Fibroblast of lung (primary cell): Measurements from ENCODE around the gene L3MBTL2. TPM values are rescaled to one million over a fixed set of nuclear protein-coding genes. Genes with fewer than 3 reads are reported as not detected.

Experiments
- DNase-seq, 2 donors: peaks; one replicate each; pipeline versions ENCODE4 v3.0.0 to v3.0.0-alpha.2; 2010; ENCODE audit warnings: low read depth in 2 of 2
- H2AFZ ChIP-seq: 2 replicates; pipeline ENCODE4 v1.5.1; 2012; ENCODE audit warnings: low read length, control low read depth, inconsistent platforms
- H3K27ac ChIP-seq: 2 replicates; pipeline ENCODE4 v1.5.1; 2011; ENCODE audit warnings: low read length, control low read depth; ENCODE audit not compliant: insufficient read depth
- H3K27me3 ChIP-seq: 2 replicates; pipeline ENCODE4 v1.5.1; 2011; ENCODE audit warnings: mild to moderate bottlenecking, low read length; ENCODE audit not compliant: control insufficient read depth, insufficient read depth
- H3K36me3 ChIP-seq: 2 replicates; pipeline ENCODE4 v1.5.1; 2011; ENCODE audit warnings: low read length; ENCODE audit not compliant: control insufficient read depth, insufficient read depth
- H3K4me1 ChIP-seq: 2 replicates; pipeline ENCODE4 v1.5.1; 2011; ENCODE audit warnings: low read length; ENCODE audit not compliant: control insufficient read depth, insufficient read depth; ENCODE audit errors: extremely low read depth
- H3K4me2 ChIP-seq: 2 replicates; pipeline ENCODE4 v1.5.1; 2011; ENCODE audit warnings: low read length, control low read depth; ENCODE audit not compliant: insufficient read depth; ENCODE audit errors: extremely low read depth
- H3K4me3 ChIP-seq, 4 experiments: fragments of 200-600 bp in 1 of 4; sonication (generic) in 1 of 4; replicated peaks in 1 of 4; 2 replicates each; pipeline ENCODE4 v1.5.1; 2011 to 2016; ENCODE audit warnings: low read length in 4 of 4, low read depth in 3 of 4, mild to moderate bottlenecking in 3 of 4, control low read depth in 2 of 4, inconsistent platforms in 1 of 4, mixed read lengths in 1 of 4; ENCODE audit not compliant: insufficient read depth in 1 of 4; ENCODE audit errors: control extremely low read depth in 1 of 4
- H3K79me2 ChIP-seq: 2 replicates; pipeline ENCODE4 v1.5.1; 2012; ENCODE audit warnings: mild to moderate bottlenecking, low read length, inconsistent platforms; ENCODE audit not compliant: control insufficient read depth, insufficient read depth
- H3K9ac ChIP-seq: 2 replicates; pipeline ENCODE4 v1.5.1; 2011; ENCODE audit warnings: mild to moderate bottlenecking, low read length, control low read depth; ENCODE audit not compliant: insufficient read depth
- H3K9me3 ChIP-seq: 2 replicates; pipeline ENCODE4 v1.5.1; 2012; ENCODE audit warnings: low read depth, low read length; ENCODE audit not compliant: control insufficient read depth, insufficient read depth
- H4K20me1 ChIP-seq: 2 replicates; pipeline ENCODE4 v1.5.1; 2011; ENCODE audit warnings: low read length; ENCODE audit not compliant: control insufficient read depth, insufficient read depth; ENCODE audit errors: extremely low read depth
- CTCF ChIP-seq, 2 donors: IDR thresholded peaks in 1 of 2; conservative IDR thresholded peaks in 1 of 2; 1 replicate in 1 of 2; 2 replicates in 1 of 2; pipeline ENCODE4 v1.5.1; 2011 to 2012; ENCODE audit warnings: low read length in 2 of 2, control low read depth in 1 of 2, inconsistent platforms in 1 of 2, low read depth in 1 of 2, mild to moderate bottlenecking in 1 of 2
- EZH2 ChIP-seq: IDR thresholded peaks from 2 replicates; pipeline ENCODE4 v1.5.1; 2012; ENCODE audit warnings: low read length, control low read depth, mild to moderate bottlenecking; ENCODE audit errors: missing control alignments
- polyA plus RNA-seq, 2 donors: library from polyadenylated mRNA; depleted of rRNA in 1 of 2; stranded (reverse) in 1 of 2; unstranded in 1 of 2; fragments of >200 nt; gene quantifications; 2 replicates each; pipeline ENCODE4 v1.2.1, GENCODE V29; 2011 to 2012; ENCODE audit warnings: missing spikeins in 1 of 2
- total RNA-seq: library from RNA; depleted of rRNA; stranded (reverse); fragments of >200 nt; gene quantifications from 2 replicates; pipeline ENCODE4 v1.2.1, GENCODE V29; 2014

The L3MBTL2 gene
- total and polyA plus RNA-seq, 2 donors (not counting 1 experiment from before 2014, with no cell fraction given) = 16.0 to 19.3 TPM

- no peaks in the 10 kb centered on the region for H3K9me3 ChIP-seq
- no peaks in the 10 kb centered on the region for H4K20me1 ChIP-seq
- no peak for DNase-seq
- H3K4me3 ChIP-seq = no peak overlapping the region
- H3K9ac ChIP-seq = no peak overlapping the region
- H3K27me3 ChIP-seq = no peaks in the 10 kb centered on the region
- TF ChIP-seq CTCF (conservative IDR thresholded peaks at IDR 0.05 in 1 of 2, IDR thresholded peaks at IDR 0.05 in 1 of 2; ENCODE audit: low read depth in 1 of 2, low read length in 2 of 2) (no peak), EZH2 (no peak)
- H3K36me3 ChIP-seq = peaks cover 46% of the 10 kb centered on the region
- H3K4me1 ChIP-seq = no peaks in the 10 kb centered on the region
- H3K27ac ChIP-seq = no peak overlapping the region
- H3K4me2 ChIP-seq = no peak overlapping the region
- H3K79me2 ChIP-seq = no peaks in the 10 kb centered on the region
- no peak overlapping the region for H2AFZ ChIP-seq
Observed at GRCh38 chr22:41248314-41248713, 43.2 kb downstream of the L3MBTL2 start.

- TF ChIP-seq EZH2 (no peak), CTCF (conservative IDR thresholded peaks at IDR 0.05 in 1 of 2, IDR thresholded peaks at IDR 0.05 in 1 of 2; ENCODE audit: low read depth in 1 of 2, low read length in 2 of 2) (no peak)
Observed at GRCh38 chr22:41248758-41249157, 43.6 kb downstream of the L3MBTL2 start.

GRCh38 chr22:41249442-41249841 is 44.3 kb downstream of the L3MBTL2 start:
- H3K27ac ChIP-seq = no peak overlapping the region
- no peaks in the 10 kb centered on the region for H3K27me3 ChIP-seq
- no peak for DNase-seq
- no peak overlapping the region for H3K9ac ChIP-seq
- no peak overlapping the region for H2AFZ ChIP-seq
- peaks cover 50% of the 10 kb centered on the region for H3K36me3 ChIP-seq
- H4K20me1 ChIP-seq = no peaks in the 10 kb centered on the region
- no peaks in the 10 kb centered on the region for H3K9me3 ChIP-seq
- H3K4me1 ChIP-seq = no peaks in the 10 kb centered on the region
- H3K4me3 ChIP-seq = no peak overlapping the region
- TF ChIP-seq EZH2 (no peak), CTCF (conservative IDR thresholded peaks at IDR 0.05 in 1 of 2, IDR thresholded peaks at IDR 0.05 in 1 of 2; ENCODE audit: low read depth in 1 of 2, low read length in 2 of 2) (no peak)
- no peak overlapping the region for H3K4me2 ChIP-seq
- H3K79me2 ChIP-seq = no peaks in the 10 kb centered on the region

More at GRCh38 chr22:41248758-41249157, 43.6 kb downstream of the L3MBTL2 start:
- Histone ChIP-seq H4K20me1 (no peaks in the 10 kb centered on the region), H3K4me1 (no peaks in the 10 kb centered on the region), H3K79me2 (no peaks in the 10 kb centered on the region), H3K27ac (no peak overlapping the region), H3K9me3 (no peaks in the 10 kb centered on the region), H3K27me3 (no peaks in the 10 kb centered on the region), H3K9ac (no peak overlapping the region), H3K36me3 (peaks cover 46% of the 10 kb centered on the region), H3K4me3 (no peak overlapping the region), H2AFZ (no peak overlapping the region), H3K4me2 (no peak overlapping the region)
- DNase-seq = no peak
